Skin of body (tissue), 2 donors: ENCODE results near the gene CTNNA3. TPM values are rescaled to one million over a fixed set of nuclear protein-coding genes. Genes with fewer than 3 reads are reported as not detected.

Experiments used
- DNase-seq: peaks from one replicate; lab custom pipeline; 2025; lab: John Stamatoyannopoulos, UW
- total RNA-seq: library from RNA; depleted of rRNA; stranded (reverse); fragments of >200 nt; gene quantifications from one replicate; pipeline ENCODE4 v1.2.3, GENCODE V29; 2014

CTNNA3 gene
- total RNA-seq, 1 donor from 2014 or later = 7.1 TPM

DNA sequence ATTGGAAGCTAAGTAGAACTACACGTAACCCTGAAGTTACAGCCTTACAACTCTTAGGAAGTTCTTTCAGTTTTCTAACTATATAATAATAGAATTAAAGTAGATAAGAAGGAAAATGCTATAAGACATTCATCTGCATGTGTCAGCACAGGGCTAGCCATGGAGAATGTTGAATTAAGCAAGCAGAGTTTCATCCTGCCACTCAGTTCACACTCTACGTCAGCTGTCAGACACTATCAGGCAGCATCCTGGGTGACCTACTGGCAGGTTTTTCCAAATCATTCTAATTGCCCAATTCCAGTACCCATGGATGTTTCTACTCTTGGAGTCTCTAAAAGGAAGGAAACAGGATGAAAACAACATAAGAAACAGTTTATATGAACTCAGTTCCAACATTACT lies 815.2 kb downstream of the CTNNA3 start:
- DNase-seq = no peak

- no peak for DNase-seq
Measured at GRCh38 chr10:66880292-66880691, 815.7 kb downstream of the CTNNA3 start.

- DNase-seq = no peak
Measured at GRCh38 chr10:66877361-66877760, 818.6 kb downstream of the CTNNA3 start.

DNA sequence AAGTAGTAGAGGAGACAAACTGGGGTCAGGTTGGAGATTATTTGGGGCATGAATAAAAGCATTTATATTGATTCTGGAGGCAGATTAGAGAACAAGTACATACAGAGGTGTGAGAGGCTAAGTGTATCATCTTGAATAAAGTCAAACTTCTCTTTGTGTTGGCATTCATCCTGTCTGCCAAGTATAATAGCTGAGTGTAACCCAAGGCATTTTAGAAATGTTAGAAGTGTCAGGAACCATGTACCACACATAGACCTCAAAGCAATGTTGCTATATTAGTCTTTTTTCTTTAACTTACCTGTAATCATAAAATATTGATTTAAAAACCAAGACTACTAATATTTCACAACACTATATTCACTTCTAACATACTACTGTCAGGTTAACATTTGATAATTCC lies 826.4 kb downstream of the CTNNA3 start:
- DNase-seq = no peak

DNA sequence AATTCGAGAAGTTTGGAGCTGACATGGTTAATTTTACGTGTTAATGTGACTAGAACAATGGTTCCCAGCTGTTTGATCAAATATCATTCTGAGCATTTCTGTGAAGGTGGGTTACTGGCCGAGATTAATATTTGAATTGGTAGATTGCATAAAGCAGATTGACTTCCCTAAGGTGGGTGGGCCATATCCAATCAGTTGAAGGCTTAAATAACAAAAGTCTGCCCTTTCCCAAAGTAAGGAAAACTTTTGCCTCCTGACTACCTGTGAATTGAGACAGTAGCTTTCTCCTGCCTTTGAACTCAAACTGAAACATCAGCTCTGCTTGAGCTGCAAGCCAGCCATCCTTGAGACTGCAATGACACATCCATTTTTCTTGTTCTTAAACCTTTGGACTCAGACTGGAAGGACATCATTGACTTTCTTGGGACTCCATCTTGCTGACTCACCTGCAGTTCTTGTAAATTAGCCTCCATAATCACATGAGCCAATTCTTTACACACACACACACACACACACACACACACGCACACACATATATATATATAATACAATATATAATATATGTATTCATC lies 833.2 kb downstream of the CTNNA3 start:
- DNase-seq = no peak

DNA sequence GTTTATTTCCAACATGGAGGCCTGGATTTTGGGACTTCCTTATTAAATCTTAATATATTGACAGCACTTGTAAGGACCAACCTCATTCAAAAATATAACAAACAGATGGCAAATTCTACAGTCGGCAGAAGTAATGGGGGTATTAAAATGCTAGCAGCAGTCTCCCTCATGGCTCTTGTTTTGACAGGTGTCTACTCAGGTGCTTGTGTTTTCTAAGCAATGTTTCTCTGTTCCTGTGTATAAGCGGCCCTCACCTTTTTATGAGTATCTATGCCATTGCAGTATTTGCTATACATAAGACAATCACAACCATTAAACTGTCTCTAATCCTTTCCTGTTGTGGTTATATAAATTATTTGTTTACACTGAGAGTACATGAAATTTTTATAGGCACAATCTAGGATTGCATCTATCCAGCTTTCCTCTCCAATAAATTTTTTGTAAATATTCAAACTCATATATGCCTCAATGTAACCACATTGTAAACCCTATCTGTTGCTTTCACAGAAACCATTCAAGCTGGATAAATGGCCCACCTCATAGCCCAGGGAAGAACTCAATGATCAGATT lies 835.5 kb downstream of the CTNNA3 start:
- DNase-seq = no peak

DNA sequence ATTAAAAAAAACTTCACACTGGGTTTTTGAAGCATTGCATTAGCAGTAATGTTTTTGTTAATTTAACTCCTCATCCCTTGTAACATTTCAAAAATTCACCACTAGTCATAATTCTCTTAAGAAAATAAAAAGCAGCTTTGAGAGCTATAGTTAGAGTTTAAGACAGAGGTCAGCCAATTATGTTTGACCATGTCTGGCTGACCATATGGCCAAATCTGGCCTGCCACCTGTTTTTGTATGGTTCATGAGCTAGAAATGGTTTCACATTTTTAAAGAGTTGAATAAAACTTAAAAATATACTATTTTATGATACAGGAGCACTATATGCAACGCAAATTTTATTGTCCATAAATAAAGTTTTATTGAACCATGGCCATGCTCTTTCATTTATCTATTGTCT lies 843.2 kb downstream of the CTNNA3 start:
- DNase-seq = no peak

GRCh38 chr10:66848856-66849255 lies 847.1 kb downstream of the CTNNA3 start:
- DNase-seq = no peak

- DNase-seq = peak; percentile 15
Measured at GRCh38 chr10:66844176-66844942, 851.6 kb downstream of the CTNNA3 start.

GRCh38 chr10:66843396-66843795 lies 852.6 kb downstream of the CTNNA3 start:
- DNase-seq = no peak

GRCh38 chr10:66842867-66843266 lies 853.1 kb downstream of the CTNNA3 start:
- no peak for DNase-seq

- no peak for DNase-seq
Measured at GRCh38 chr10:66842371-66842770, 853.6 kb downstream of the CTNNA3 start.

- no peak for DNase-seq
Measured at GRCh38 chr10:66838656-66839055, 857.3 kb downstream of the CTNNA3 start.

DNA sequence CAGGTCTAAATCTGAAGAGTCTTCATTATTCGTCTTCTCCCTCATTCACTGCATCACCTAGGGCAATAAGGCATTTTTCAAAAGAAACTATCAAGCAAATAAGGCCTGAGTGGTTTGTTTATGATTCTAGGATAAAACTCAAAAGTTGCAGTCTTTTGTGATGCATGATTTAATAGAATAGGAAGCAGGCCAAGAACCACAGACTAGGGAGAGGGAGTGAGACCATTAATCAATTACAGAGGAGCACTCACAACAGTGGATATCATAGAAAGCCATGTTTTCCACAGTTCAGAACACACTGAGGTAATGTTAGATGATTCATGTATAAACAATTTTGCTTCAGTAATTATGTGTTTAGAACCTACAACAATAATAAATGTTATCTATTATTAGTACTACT lies 858.0 kb downstream of the CTNNA3 start:
- no peak for DNase-seq

DNA sequence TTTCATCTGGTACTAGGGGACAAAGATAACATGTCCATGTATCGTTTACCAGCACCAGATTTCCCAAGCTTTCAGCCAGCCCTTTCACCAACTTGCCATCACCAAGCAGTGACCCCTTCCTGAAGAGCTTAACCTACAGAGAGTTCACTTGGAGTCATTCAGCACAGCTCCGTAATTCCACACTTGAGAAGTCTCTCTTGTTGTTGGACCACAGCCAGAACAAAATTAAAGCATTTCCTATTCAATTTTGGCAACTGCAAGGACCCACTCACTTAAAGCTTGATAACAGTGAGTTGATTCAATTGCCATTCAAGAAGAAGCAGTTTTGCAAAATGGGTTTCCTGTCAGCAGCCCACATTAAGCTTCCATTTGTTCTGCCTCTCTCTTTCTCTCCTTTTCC lies 858.7 kb downstream of the CTNNA3 start:
- DNase-seq = no peak

DNA sequence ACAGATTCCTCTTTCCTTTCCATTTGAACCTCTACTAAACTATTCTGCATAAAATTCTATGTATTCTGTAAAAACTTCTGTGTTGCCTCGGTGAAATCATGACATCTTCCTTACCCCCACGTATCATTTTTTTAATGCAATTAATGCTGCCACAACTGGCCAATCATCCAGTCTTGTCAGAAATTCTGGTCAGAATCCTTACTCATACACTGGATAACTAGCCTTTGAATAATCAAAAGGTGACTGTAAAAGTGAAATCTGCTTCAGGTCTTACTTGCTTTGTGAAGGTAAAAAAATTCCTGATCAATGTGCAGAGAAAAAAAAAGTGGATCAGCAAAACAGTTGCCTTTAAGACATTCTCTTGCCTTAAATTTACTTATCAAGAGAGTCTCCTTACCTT lies 859.2 kb downstream of the CTNNA3 start:
- DNase-seq = no peak

- DNase-seq = no peak
Measured at GRCh38 chr10:66836057-66836456, 859.9 kb downstream of the CTNNA3 start.

- DNase-seq = no peak
Measured at GRCh38 chr10:66835400-66835799, 860.6 kb downstream of the CTNNA3 start.

- DNase-seq = no peak
Measured at GRCh38 chr10:66834802-66835201, 861.2 kb downstream of the CTNNA3 start.

GRCh38 chr10:66833861-66834260 lies 862.1 kb downstream of the CTNNA3 start:
- no peak for DNase-seq

DNA sequence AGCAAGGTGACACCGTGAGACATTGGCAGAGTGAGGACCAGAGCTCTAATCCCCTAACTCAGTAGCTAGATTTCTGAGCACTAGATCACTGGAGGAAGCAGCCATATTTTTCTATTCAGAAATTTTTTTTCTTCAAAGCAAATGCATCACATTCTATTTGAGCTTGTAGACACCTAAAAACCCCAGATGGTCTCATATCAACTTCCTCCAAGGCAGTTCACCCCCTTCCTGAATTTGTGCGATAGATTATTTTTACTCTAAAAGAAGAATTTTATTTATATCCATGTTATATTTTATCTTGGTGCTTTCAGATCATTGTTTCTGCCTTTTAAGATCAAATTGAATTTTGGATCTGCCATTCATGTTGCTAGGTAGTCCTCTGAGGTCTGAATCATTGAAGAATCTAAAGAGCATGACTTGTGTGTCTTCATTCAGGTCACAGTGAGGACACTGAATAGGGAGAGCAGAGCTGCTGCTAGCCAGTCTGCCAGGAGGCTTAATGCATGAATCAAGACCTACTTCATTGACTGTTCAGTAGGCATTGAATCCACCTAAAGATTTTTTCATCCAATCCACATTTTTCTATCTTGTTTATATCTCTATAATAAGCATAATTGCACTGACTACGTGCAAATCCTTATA lies 863.1 kb downstream of the CTNNA3 start:
- no peak for DNase-seq

- DNase-seq = no peak
Measured at GRCh38 chr10:66828957-66829356, 867.0 kb downstream of the CTNNA3 start.

- DNase-seq = no peak
Measured at GRCh38 chr10:66827353-66827752, 868.6 kb downstream of the CTNNA3 start.
